DMS153 (cell line): Measurements from ENCODE around the gene TMPRSS3.

Source experiments
- DNase-seq: peaks from one replicate; lab custom pipeline; 2025; lab: John Stamatoyannopoulos, UW

TMPRSS3 gene

GRCh38 chr21:42407476-42407875 lies 11.6 kb upstream of the TMPRSS3 start:
- no peak for DNase-seq

GRCh38 chr21:42406866-42407265 lies 11.0 kb upstream of the TMPRSS3 start:
- DNase-seq: no peak

GRCh38 chr21:42406201-42406621 lies 10.4 kb upstream of the TMPRSS3 start:
- no peak for DNase-seq

GRCh38 chr21:42405064-42406013 lies 9.5 kb upstream of the TMPRSS3 start:
- DNase-seq: no peak

- DNase-seq: no peak
Measured at GRCh38 chr21:42404539-42404938, 8.7 kb upstream of the TMPRSS3 start.

- DNase-seq: no peak
Measured at GRCh38 chr21:42403611-42404231, 7.9 kb upstream of the TMPRSS3 start, which contains the start of gene UBASH3A. TSS of gene UBASH3A (plus strand) at chr21:42403902. CDS start at chr21:42403946, 44 bp downstream.

- no peak for DNase-seq
Measured at GRCh38 chr21:42401820-42402251, 6.0 kb upstream of the TMPRSS3 start.

- DNase-seq: no peak
Measured at GRCh38 chr21:42401154-42401553, 5.3 kb upstream of the TMPRSS3 start.

GRCh38 chr21:42400525-42400924 lies 4.7 kb upstream of the TMPRSS3 start:
- DNase-seq: no peak

GRCh38 chr21:42398436-42399028 lies 2.7 kb upstream of the TMPRSS3 start:
- peak; percentile 19 for DNase-seq

GRCh38 chr21:42397746-42398394 lies 2.0 kb upstream of the TMPRSS3 start:
- DNase-seq: no peak

- no peak for DNase-seq
Measured at GRCh38 chr21:42396799-42397745, 1.2 kb upstream of the TMPRSS3 start.

GRCh38 chr21:42395302-42395701 lies 550 bp downstream of the TMPRSS3 start:
- DNase-seq: no peak

- DNase-seq: no peak
Measured at GRCh38 chr21:42393443-42393950, 2.4 kb downstream of the TMPRSS3 start.

GRCh38 chr21:42392731-42393442 lies 3.0 kb downstream of the TMPRSS3 start:
- no peak for DNase-seq

- no peak for DNase-seq
Measured at GRCh38 chr21:42391297-42391696, 4.6 kb downstream of the TMPRSS3 start.

- DNase-seq: no peak
Measured at GRCh38 chr21:42390696-42391095, 5.2 kb downstream of the TMPRSS3 start.

GRCh38 chr21:42390193-42390592 lies 5.7 kb downstream of the TMPRSS3 start:
- DNase-seq: no peak

GRCh38 chr21:42389449-42389835 lies 6.4 kb downstream of the TMPRSS3 start:
- peak; percentile 9 for DNase-seq
